ENCODE data around the gene LEMD2.

The LEMD2 gene

GRCh38 chr6:33771146-33772081 lies 17.5 kb downstream of the LEMD2 start:
- DNase-seq = no peak

- no peak for DNase-seq
Observed at GRCh38 chr6:33770833-33771145, 18.1 kb downstream of the LEMD2 start.

GRCh38 chr6:33770124-33770832 lies 18.7 kb downstream of the LEMD2 start:
- DNase-seq = no peak

- no peak for DNase-seq
Observed at GRCh38 chr6:33769248-33769821, 19.6 kb downstream of the LEMD2 start.

GRCh38 chr6:33768644-33769120 lies 20.2 kb downstream of the LEMD2 start:
- peak; percentile 70 for DNase-seq

GRCh38 chr6:33766921-33767907 lies 21.7 kb downstream of the LEMD2 start:
- DNase-seq = no peak

GRCh38 chr6:33765368-33765767 lies 23.6 kb downstream of the LEMD2 start:
- DNase-seq = no peak

- DNase-seq = no peak
Observed at GRCh38 chr6:33764036-33764435, 24.9 kb downstream of the LEMD2 start.

- DNase-seq = no peak
Observed at GRCh38 chr6:33763483-33763882, 25.4 kb downstream of the LEMD2 start.

- DNase-seq = no peak
Observed at GRCh38 chr6:33762713-33763112, 26.2 kb downstream of the LEMD2 start.

- DNase-seq = peak; percentile 59
Observed at GRCh38 chr6:33761922-33762629, 26.9 kb downstream of the LEMD2 start.

- no peak for DNase-seq
Observed at GRCh38 chr6:33761581-33761921, 27.4 kb downstream of the LEMD2 start.

- DNase-seq = no peak
Observed at GRCh38 chr6:33759887-33760629, 28.9 kb downstream of the LEMD2 start.

- DNase-seq = no peak
Observed at GRCh38 chr6:33758815-33759216, 30.1 kb downstream of the LEMD2 start.

GRCh38 chr6:33757906-33758305 lies 31.0 kb downstream of the LEMD2 start:
- DNase-seq = no peak

- DNase-seq = no peak
Observed at GRCh38 chr6:33757113-33757512, 31.8 kb downstream of the LEMD2 start.

GRCh38 chr6:33756211-33756954 lies 32.5 kb downstream of the LEMD2 start:
- no peak for DNase-seq

- DNase-seq = peak; percentile 88
Observed at GRCh38 chr6:33755070-33755869, 33.7 kb downstream of the LEMD2 start.

- DNase-seq = no peak
Observed at GRCh38 chr6:33754222-33754621, 34.7 kb downstream of the LEMD2 start.

GRCh38 chr6:33752646-33753015 lies 36.3 kb downstream of the LEMD2 start:
- DNase-seq = no peak
